ENCODE data around the gene LEF1. TPM values are rescaled to one million over a fixed set of nuclear protein-coding genes. Genes with fewer than 3 reads are reported as not detected.

LEF1 gene
- total and polyA plus RNA-seq, 11 donors = 0.08 to 3.0 (median 0.91) TPM; not detected in 1

GRCh38 chr4:108024878-108025165 lies 143.9 kb downstream of the LEF1 start:
- Histone ChIP-seq H3K4me3 (no peak overlapping the region), H3K36me3 (peaks cover 0 to 98% (median 88%) of the 10 kb centered on the region in 9 donors), H3K27me3 (no peaks in the 10 kb centered on the region), H3K4me1 (no peaks in the 10 kb centered on the region), H3K9me3 (no peaks in the 10 kb centered on the region), H3K27ac (no peak overlapping the region)
- TF ChIP-seq POLR2A (IDR thresholded peaks at IDR 0.05) = no peak
- TF ChIP-seq CTCF (IDR thresholded peaks at IDR 0.05) = no peak
- intact Hi-C loops (cut with DNase I) = loop anchor here in 1 of 10 donors (5.0 kb wide), 1 partner anchor 552 kb away; no protein-coding TSS in a partner anchor
- no peak for DNase-seq
- ATAC-seq = no peak

- intact Hi-C loops (cut with DNase I) = loop anchor here in 1 of 10 donors (5.0 kb wide), 1 partner anchor 553 kb away; no protein-coding TSS in a partner anchor
- Histone ChIP-seq H3K4me1 (peaks cover 0 to 4% (median 0%) of the 10 kb centered on the region in 12 donors), H3K4me3 (no peak overlapping the region), H3K27me3 (no peaks in the 10 kb centered on the region), H3K27ac (no peak overlapping the region), H3K36me3 (peaks cover 0 to 98% (median 88%) of the 10 kb centered on the region in 9 donors), H3K9me3 (no peaks in the 10 kb centered on the region)
- 87 to 91% (median 88%) methylated on average over 5 of the region's 5 CpGs for WGBS, 4 donors
- no peak for ATAC-seq
- no peak for TF ChIP-seq POLR2A (IDR thresholded peaks at IDR 0.05)
- no peak for TF ChIP-seq CTCF (IDR thresholded peaks at IDR 0.05)
- no peak for DNase-seq
Measured at GRCh38 chr4:108024085-108024877, 144.5 kb downstream of the LEF1 start.

- peaks cover 0 to 23% (median 0%) of the 10 kb centered on the region in 12 donors for H3K4me1 ChIP-seq
Measured at GRCh38 chr4:108018884-108019187, 149.9 kb downstream of the LEF1 start.

More at GRCh38 chr4:108018884-108019187, 149.9 kb downstream of the LEF1 start:
- Histone ChIP-seq H3K4me3 (no peak overlapping the region), H3K36me3 (peaks cover 0 to 86% (median 68%) of the 10 kb centered on the region in 9 donors), H3K27me3 (no peaks in the 10 kb centered on the region), H3K9me3 (no peaks in the 10 kb centered on the region), H3K27ac (peak overlapping the region in 1 of 12 donors; percentile 26)
- DNase-seq = no peak
- intact Hi-C loops (cut with DNase I) = loop anchor here in 8 of 10 donors (1.0 to 5.0 kb wide), 5 partner anchors 493 to 554 kb away; no protein-coding TSS in a partner anchor
- no peak for ATAC-seq
- whole genome bisulfite sequencing, 4 donors = 39 to 52% (median 44%) methylated on average over 2 of the region's 2 CpGs
- TF ChIP-seq POLR2A (IDR thresholded peaks at IDR 0.05) = no peak
- peak in 2 of 12 donors; percentile 2 to 21 for TF ChIP-seq CTCF (IDR thresholded peaks at IDR 0.05)

Data from heart left ventricle (tissue), 16 donors.